HepG2 (cell line): Measurements from ENCODE around the gene C6orf136. TPM values are rescaled to one million over a fixed set of nuclear protein-coding genes. Genes with fewer than 3 reads are reported as not detected.
A peak's percentile ranks its signal among the peaks of the same experiment; 100 is the strongest.

Experiments used
- ATAC-seq: fragments of 200-7000 bp; cut with Tn5 transposase; 3 replicates; pipeline ENCODE4 v1.9.1; 2020; ENCODE audit warnings: mild to moderate bottlenecking, moderate library complexity
- BruUV-seq: library from RNA; stranded (reverse); fragments of 400-500 nt; replicated peaks from 2 replicates; lab custom pipeline; 2021; lab: Mats Ljungman, UMichigan
- CTCF ChIA-PET: fragments of 300-600 bp; formaldehyde crosslinking; extraction: SDS; loops from one replicate; lab custom pipeline; 2021; ENCODE audit warnings: low total read pairs, inconsistent platforms, low intra/inter-chr PET ratio; lab: Yijun Ruan, JAX
- POLR2A ChIA-PET: fragments of 350-600 bp; sonication (Branson Sonifier 250); formaldehyde crosslinking; loops from one replicate; lab custom pipeline; 2020; ENCODE audit warnings: antibody characterized with exemption, inconsistent platforms; lab: Yijun Ruan, JAX
- DNase-seq: peaks from one replicate; pipeline ENCODE4 v3.0.0-alpha.2; 2015; ENCODE audit warnings: low spot score
- FAIRE-seq: peaks from 3 replicates; lab custom pipeline; 2011; peaks lifted over from hg19 to GRCh38; lab: Jason Lieb, UNC
- H2AFZ ChIP-seq: one replicate; pipeline ENCODE4 v1.6.1; 2011; ENCODE audit warnings: low read length, inconsistent platforms
- H3K27ac ChIP-seq: fragments of 300-600 bp; 3 replicates; pipeline ENCODE4 v1.8.0; 2011; ENCODE audit warnings: mixed run types, mild to moderate bottlenecking, mixed read lengths, low read length, inconsistent platforms; ENCODE audit not compliant: insufficient read depth; ENCODE audit errors: extremely low read length
- H3K27me3 ChIP-seq, 2 experiments: fragments of 200-600 bp in 1 of 2; 2 replicates in 1 of 2; 3 replicates in 1 of 2; pipeline versions ENCODE4 v1.6.0 to v1.8.0; 2011; ENCODE audit warnings: low read length in 2 of 2, mild to moderate bottlenecking in 2 of 2, moderate library complexity in 2 of 2, inconsistent platforms in 1 of 2; ENCODE audit not compliant: insufficient read depth in 2 of 2, control insufficient read depth in 1 of 2
- H3K36me3 ChIP-seq, 2 experiments: fragments of 200-600 bp in 1 of 2; replicated peaks in 1 of 2; 2 replicates in 1 of 2; 3 replicates in 1 of 2; pipeline versions ENCODE4 v1.5.1 to v1.8.0; 2011; ENCODE audit warnings: low read length in 2 of 2, inconsistent platforms in 1 of 2; ENCODE audit not compliant: insufficient read depth in 2 of 2, control insufficient read depth in 1 of 2
- H3K4me1 ChIP-seq: 2 replicates; pipeline ENCODE4 v1.5.1; 2012; ENCODE audit warnings: low read length, inconsistent platforms; ENCODE audit not compliant: insufficient read depth
- H3K4me2 ChIP-seq: 2 replicates; pipeline ENCODE4 v1.6.0; 2011; ENCODE audit warnings: low read depth, low read length, inconsistent platforms
- H3K4me3 ChIP-seq, 3 experiments: fragments of 200-600 bp in 1 of 3; sonication (generic), shearing (Covaris generic) in 1 of 3; replicated peaks in 1 of 3; 2 replicates each; pipeline ENCODE4 v1.5.1; 2011 to 2016; ENCODE audit warnings: low read length in 3 of 3, inconsistent platforms in 2 of 3, low read depth in 2 of 3, mild to moderate bottlenecking in 2 of 3, control low read depth in 1 of 3, mixed read lengths in 1 of 3; ENCODE audit not compliant: insufficient read depth in 1 of 3
- H3K79me2 ChIP-seq: one replicate; pipeline ENCODE4 v1.6.1; 2011; ENCODE audit warnings: low read length, inconsistent platforms; ENCODE audit not compliant: insufficient read depth
- H3K9ac ChIP-seq: 2 replicates; pipeline ENCODE4 v1.6.0; 2011; ENCODE audit warnings: mild to moderate bottlenecking, low read depth, low read length, inconsistent platforms; ENCODE audit not compliant: insufficient read depth
- H3K9me3 ChIP-seq: 2 replicates; pipeline ENCODE4 v1.5.1; 2012; ENCODE audit warnings: mild to moderate bottlenecking, low read length
- H4K20me1 ChIP-seq: 2 replicates; pipeline ENCODE4 v1.6.0; 2011; ENCODE audit warnings: inconsistent platforms, mild to moderate bottlenecking, low read length, moderate library complexity; ENCODE audit not compliant: insufficient read depth
- ATF7 ChIP-seq, 2 experiments: fragments of 450-650 bp in 1 of 2; sonication (generic) in 1 of 2; formaldehyde crosslinking in 1 of 2; IDR thresholded peaks; 2 replicates each; pipeline versions ENCODE4 v1.4.0 to v1.6.1; 2016 to 2020; ENCODE audit warnings: antibody characterized with exemption in 1 of 2, mild to moderate bottlenecking in 1 of 2, missing genetic modification reagents in 1 of 2
- GATA4 ChIP-seq: sonication (generic); IDR thresholded peaks from 2 replicates; pipeline ENCODE4 v1.6.1; 2016; ENCODE audit warnings: antibody characterized with exemption, low read depth, borderline replicate concordance
- HNF4A ChIP-seq: sonication (generic); formaldehyde crosslinking; IDR thresholded peaks from 2 replicates; pipeline ENCODE4 v1.4.0; 2020; ENCODE audit warnings: missing genetic modification reagents
- PRPF4 ChIP-seq: fragments of 200-400 bp; formaldehyde crosslinking; IDR thresholded peaks from 2 replicates; pipeline ENCODE4 v1.6.1; 2016; ENCODE audit warnings: low read length, low read depth; ENCODE audit not compliant: poor library complexity, severe bottlenecking
- RBM22 ChIP-seq: fragments of 200-400 bp; formaldehyde crosslinking; optimal IDR thresholded peaks from 2 replicates; pipeline ENCODE3; 2017; ENCODE audit warnings: mild to moderate bottlenecking, low read length, moderate library complexity
- ZBTB49 ChIP-seq: sonication (generic); formaldehyde crosslinking; IDR thresholded peaks from 2 replicates; pipeline ENCODE4 v1.4.0; 2020; ENCODE audit warnings: missing genetic modification reagents, borderline replicate concordance
- ZNF18 ChIP-seq: sonication (generic); formaldehyde crosslinking; IDR thresholded peaks from 2 replicates; pipeline ENCODE4 v1.8.0; 2022; ENCODE audit warnings: mild to moderate bottlenecking, missing genetic modification reagents; ENCODE audit not compliant: insufficient replicate concordance
- WGBS: methylation state at CpG from one replicate; pipeline ENCODE4 v1.1.6; 2017; ENCODE audit warnings: low lambda C conversion rate; 5-methylcytosine and 5-hydroxymethylcytosine counted together
- in situ Hi-C: cut with HindIII; loops from 2 replicates; pipeline ENCODE4 v1.10.0; 2017; ENCODE audit warnings: low pct_unique_long_range_greater_than_20kb; ENCODE audit not compliant: extremely low pct_ligation_motif_present
- intact Hi-C: fragments of 100-400 bp; cut with micrococcal nuclease; formaldehyde crosslinking; loops from one replicate; pipeline ENCODE4 v1.10.0; 2022; ENCODE audit not compliant: unreplicated experiment
- polyA plus RNA-seq, 8 experiments: library from polyadenylated mRNA; depleted of rRNA in 3 of 8; stranded (reverse) in 7 of 8; unstranded in 1 of 8; fragments of >200 nt; fragmentation: Illumina TruSeq in 4 of 8; extraction: Trizol in 4 of 8; gene quantifications; 2 replicates each; pipeline versions ENCODE4 v1.2.1 to v1.2.3, GENCODE V29; 2011 to 2016; ENCODE audit warnings: low read depth in 4 of 8, missing spikeins in 1 of 8, mixed read lengths in 1 of 8; ENCODE audit not compliant: insufficient read depth in 1 of 8
- total RNA-seq, 5 experiments: library from RNA; depleted of rRNA; stranded (reverse); fragments of >200 nt; fragmentation: Illumina TruSeq; extraction: Trizol; gene quantifications; 2 replicates each; pipeline ENCODE4 v1.2.3, GENCODE V29; 2016; ENCODE audit warnings: low read depth in 1 of 5

C6orf136 gene
- total and polyA plus RNA-seq, 2 of the 13 experiments (the other 11 are each of a cell fraction or from before 2014, with no cell fraction given) = 12.0 to 26.2 TPM

- no peak overlapping the region for H2AFZ ChIP-seq
- ChIA-PET POLR2A (interaction anchor here (1.7 kb wide), 1 partner anchor 19 kb away, joined by 5 read pairs; no protein-coding TSS in a partner anchor), CTCF (no interaction called here)
- TF ChIP-seq RBM22 (no peak), GATA4 (no peak), ATF7 (IDR thresholded peaks at IDR 0.05) (peak; percentile 51), ATF7 (CRISPR knock-in tag; IDR thresholded peaks at IDR 0.05) (no peak), PRPF4 (no peak), ZBTB49 (CRISPR knock-in tag) (no peak), ZNF18 (CRISPR knock-in tag) (no peak), HNF4A (CRISPR knock-in tag) (no peak)
- no peak overlapping the region for H3K9ac ChIP-seq
- 99% methylated on average over 3 of the region's 3 CpGs for WGBS
- intact Hi-C loops (no loop called here), in situ Hi-C loops (no loop called here)
- no peak overlapping the region for H3K4me2 ChIP-seq
- peaks cover 16 to 33% of the 10 kb centered on the region in 2 experiments for H3K36me3 ChIP-seq
- H3K79me2 ChIP-seq = no peaks in the 10 kb centered on the region
- no peak overlapping the region for H3K4me3 ChIP-seq
- ATAC-seq = no peak
- no peaks in the 10 kb centered on the region for H3K9me3 ChIP-seq
- no peaks in the 10 kb centered on the region for H3K27me3 ChIP-seq
- no peaks in the 10 kb centered on the region for H4K20me1 ChIP-seq
- H3K4me1 ChIP-seq = peaks cover 11% of the 10 kb centered on the region
- FAIRE-seq = no peak
- H3K27ac ChIP-seq = no peak overlapping the region
- BruUV-seq = no TSS peak
- no peak for DNase-seq
Measured at GRCh38 chr6:30635834-30636233, 11.1 kb upstream of the C6orf136 start.
